Limb (tissue), 2 donors: ENCODE data around the gene LRRC8C.
"Not testable (repeated sequence)": the region's sequence is repeated elsewhere in the genome, so short reads cannot be mapped to it uniquely, and the experiment has no call there.

ENCODE experiments used
- DNase-seq, 2 donors: peaks; one replicate each; pipeline ENCODE4 v3.0.0-alpha.2; 2016; ENCODE audit errors: extremely low spot score in 2 of 2

The LRRC8C gene

GRCh38 chr1:89607586-89608318 is 25.2 kb upstream of the LRRC8C start:
- DNase-seq = no peak

GRCh38 chr1:89608319-89608983 is 24.5 kb upstream of the LRRC8C start:
- no peak for DNase-seq

- no peak for DNase-seq
Measured at GRCh38 chr1:89608984-89609725, 23.8 kb upstream of the LRRC8C start.

- no peak for DNase-seq
Measured at GRCh38 chr1:89609781-89610456, 23.0 kb upstream of the LRRC8C start.

GRCh38 chr1:89610457-89611011 is 22.4 kb upstream of the LRRC8C start:
- no peak for DNase-seq

GRCh38 chr1:89611721-89612120 is 21.2 kb upstream of the LRRC8C start:
- no peak for DNase-seq

- DNase-seq = no peak
Measured at GRCh38 chr1:89613928-89614327, 19.0 kb upstream of the LRRC8C start.

GRCh38 chr1:89615676-89616598 is 17.0 kb upstream of the LRRC8C start:
- peak in 1 of 2 donors; percentile 18 for DNase-seq

GRCh38 chr1:89616844-89617627 is 15.9 kb upstream of the LRRC8C start:
- DNase-seq = no peak

GRCh38 chr1:89620664-89621063 is 12.3 kb upstream of the LRRC8C start:
- DNase-seq = no peak

GRCh38 chr1:89622895-89623294 is 10.0 kb upstream of the LRRC8C start:
- DNase-seq = no peak

- DNase-seq = no peak
Measured at GRCh38 chr1:89624314-89624713, 8.6 kb upstream of the LRRC8C start.

- DNase-seq = no peak
Measured at GRCh38 chr1:89624715-89625323, 8.1 kb upstream of the LRRC8C start.

- no peak for DNase-seq
Measured at GRCh38 chr1:89627596-89627962, 5.3 kb upstream of the LRRC8C start.

- DNase-seq = no peak
Measured at GRCh38 chr1:89629146-89629545, 3.8 kb upstream of the LRRC8C start.

- not testable (repeated sequence) for DNase-seq
Measured at GRCh38 chr1:89629600-89629999, 3.3 kb upstream of the LRRC8C start.

GRCh38 chr1:89630048-89630447 is 2.9 kb upstream of the LRRC8C start:
- DNase-seq = no peak

- DNase-seq = no peak
Measured at GRCh38 chr1:89631816-89632656, 884 bp upstream of the LRRC8C start.
